HG02938 (cell line): ENCODE measurements around the gene TOP1.

Experiments used
- ATAC-seq: cut with Tn5 transposase; IDR thresholded peaks from one replicate; pipeline ENCODE4 v1.9.1; 2021; ENCODE audit warnings: mild to moderate bottlenecking, moderate library complexity; ENCODE audit not compliant: unreplicated experiment

TOP1 gene

GRCh38 chr20:41140226-41141133, 111.9 kb downstream of the TOP1 start:
- ATAC-seq = no peak

GRCh38 chr20:41141153-41141815, 112.7 kb downstream of the TOP1 start:
- no peak for ATAC-seq

- no peak for ATAC-seq
Measured at GRCh38 chr20:41142245-41142644, 113.6 kb downstream of the TOP1 start.

GRCh38 chr20:41142919-41143318, 114.3 kb downstream of the TOP1 start:
- no peak for ATAC-seq

- ATAC-seq = no peak
Measured at GRCh38 chr20:41143354-41143753, 114.7 kb downstream of the TOP1 start.

- no peak for ATAC-seq
Measured at GRCh38 chr20:41145317-41145716, 116.7 kb downstream of the TOP1 start.

- ATAC-seq = no peak
Measured at GRCh38 chr20:41145821-41146620, 117.4 kb downstream of the TOP1 start.

- ATAC-seq = no peak
Measured at GRCh38 chr20:41147767-41148191, 119.2 kb downstream of the TOP1 start.

- no peak for ATAC-seq
Measured at GRCh38 chr20:41148942-41149341, 120.3 kb downstream of the TOP1 start.

- ATAC-seq = no peak
Measured at GRCh38 chr20:41150664-41151063, 122.0 kb downstream of the TOP1 start.

- ATAC-seq = no peak
Measured at GRCh38 chr20:41151134-41151869, 122.7 kb downstream of the TOP1 start.

GRCh38 chr20:41152108-41152757, 123.6 kb downstream of the TOP1 start:
- no peak for ATAC-seq

GRCh38 chr20:41154436-41155176, 126.0 kb downstream of the TOP1 start:
- ATAC-seq = no peak

GRCh38 chr20:41155261-41155660, 126.6 kb downstream of the TOP1 start:
- no peak for ATAC-seq

GRCh38 chr20:41158082-41158625, 129.5 kb downstream of the TOP1 start:
- no peak for ATAC-seq

- no peak for ATAC-seq
Measured at GRCh38 chr20:41159547-41159946, 130.9 kb downstream of the TOP1 start.

- no peak for ATAC-seq
Measured at GRCh38 chr20:41160686-41161085, 132.1 kb downstream of the TOP1 start.

GRCh38 chr20:41161886-41162285, 133.3 kb downstream of the TOP1 start:
- no peak for ATAC-seq

GRCh38 chr20:41162396-41162795, 133.8 kb downstream of the TOP1 start:
- no peak for ATAC-seq
